HG03520 (cell line): ENCODE data around the gene FRA10AC1.
A peak's percentile ranks its signal among the peaks of the same experiment; 100 is the strongest.
"Not testable (repeated sequence)": the region's sequence is repeated elsewhere in the genome, so short reads cannot be mapped to it uniquely, and the experiment has no call there.

Source experiments
- ATAC-seq: cut with Tn5 transposase; IDR thresholded peaks from one replicate; pipeline ENCODE4 v1.9.1; 2021; ENCODE audit warnings: mild to moderate bottlenecking, moderate library complexity; ENCODE audit not compliant: unreplicated experiment

FRA10AC1 gene

GRCh38 chr10:93703841-93704240, 1.4 kb upstream of the FRA10AC1 start:
- ATAC-seq, result no peak

DNA sequence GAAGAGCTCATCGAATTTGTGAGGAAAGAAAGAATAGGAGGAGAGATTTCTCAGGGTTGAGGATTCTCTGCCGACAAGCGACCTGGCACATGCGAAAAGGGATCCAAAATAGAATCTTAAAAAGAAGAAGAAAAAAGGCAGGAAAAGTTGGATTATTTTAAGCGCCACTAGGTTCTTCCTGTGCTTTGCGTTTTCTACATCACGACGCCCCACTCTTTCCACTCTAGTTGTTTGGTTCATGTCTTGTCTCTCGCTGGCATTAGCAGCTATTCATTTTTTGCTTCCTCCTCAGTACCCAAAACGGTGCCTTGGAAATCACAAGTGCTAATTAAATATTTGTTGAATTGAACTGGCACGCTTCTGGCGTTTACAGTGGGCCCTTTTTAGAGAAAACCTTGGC, 674 bp upstream of the FRA10AC1 start:
- no peak for ATAC-seq

- peak; percentile 28 for ATAC-seq
Measured at GRCh38 chr10:93701866-93702209, 554 bp downstream of the FRA10AC1 start.

- ATAC-seq, result no peak
Measured at GRCh38 chr10:93697207-93697606, 5.2 kb downstream of the FRA10AC1 start.

GRCh38 chr10:93696582-93696981, 5.8 kb downstream of the FRA10AC1 start:
- not testable (repeated sequence) for ATAC-seq

GRCh38 chr10:93695740-93696139, 6.7 kb downstream of the FRA10AC1 start:
- no peak for ATAC-seq

DNA sequence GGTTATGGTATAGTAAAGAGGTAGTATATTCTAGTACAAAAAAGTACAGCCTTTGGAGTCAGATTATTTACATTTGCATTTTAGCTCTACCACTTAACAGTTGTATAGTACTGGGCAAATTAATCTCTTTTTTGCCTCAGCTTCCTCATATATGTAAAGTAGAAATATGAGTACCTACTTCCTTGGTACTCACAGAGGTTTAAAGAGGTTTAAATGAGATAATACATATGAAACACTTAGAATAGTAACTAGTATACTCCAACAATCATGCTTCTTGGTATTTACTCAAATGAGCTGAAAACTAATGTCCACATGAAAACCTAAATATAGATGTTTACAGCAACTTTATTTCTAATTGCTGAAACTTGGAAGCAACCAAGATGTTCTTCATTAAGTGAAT, 14.7 kb downstream of the FRA10AC1 start:
- no peak for ATAC-seq

DNA sequence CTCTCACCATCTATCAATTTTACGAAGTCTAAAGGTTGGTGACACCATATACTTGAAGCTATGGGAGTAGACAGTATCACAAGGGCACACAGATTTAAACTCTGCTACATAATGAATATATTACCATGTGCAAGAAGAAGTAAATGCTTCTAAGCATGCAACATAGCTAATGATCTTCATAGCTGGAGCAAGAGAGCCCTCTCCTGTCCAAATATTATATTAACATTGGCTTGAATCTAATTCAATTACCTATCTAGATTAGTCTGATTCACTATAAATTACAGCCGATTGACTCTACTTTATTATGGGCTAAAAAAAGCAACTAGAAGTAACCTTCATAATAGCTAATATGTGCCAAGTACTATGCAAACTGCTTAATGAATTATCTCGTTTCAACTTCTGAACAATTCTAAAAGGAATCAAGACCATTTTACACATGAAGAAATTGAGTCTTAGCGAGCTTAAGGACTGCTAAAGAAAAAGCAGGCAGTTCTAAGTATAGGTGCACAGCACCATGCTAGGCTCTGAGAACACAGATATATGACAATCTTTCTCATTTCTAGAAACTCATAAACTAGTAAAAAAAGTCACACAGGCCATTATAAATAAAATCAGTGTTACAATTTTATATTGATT, 21.9 kb downstream of the FRA10AC1 start:
- no peak for ATAC-seq

DNA sequence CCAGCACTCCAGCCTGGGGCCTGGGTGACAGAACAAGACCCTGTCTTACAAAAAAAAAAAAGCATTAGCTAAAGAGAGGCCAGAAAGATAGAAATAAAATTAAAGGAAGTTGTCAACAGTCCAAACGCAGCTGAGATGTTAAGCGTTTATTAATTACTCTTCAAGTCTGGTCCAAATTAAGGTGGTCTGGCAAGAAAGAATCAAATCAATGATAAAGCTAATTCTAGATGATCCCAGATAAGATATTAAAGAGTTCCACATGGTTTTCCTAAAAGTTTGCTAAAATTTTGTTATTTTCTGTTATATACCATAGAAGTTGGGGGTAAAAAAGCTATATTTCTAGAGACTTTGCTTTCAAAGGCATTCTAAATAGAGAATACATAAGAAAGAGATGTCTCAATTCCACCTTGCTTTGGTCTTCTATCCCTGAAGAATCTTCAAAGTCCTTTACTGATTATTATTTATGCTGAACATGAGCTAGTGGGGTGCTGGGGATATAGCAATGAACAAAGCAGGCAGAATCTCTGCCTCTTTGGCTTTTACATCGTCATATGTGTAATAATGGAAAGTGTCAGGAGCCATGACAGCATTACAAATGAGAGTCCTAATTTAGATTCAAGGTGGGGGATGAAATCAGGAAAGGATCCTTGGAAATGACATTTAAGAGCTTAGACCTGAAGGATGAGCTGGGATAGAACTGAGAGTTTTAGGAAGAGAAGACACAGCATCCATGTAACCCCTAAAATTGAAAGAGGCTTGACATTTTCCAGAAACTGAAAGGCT, 23.4 kb downstream of the FRA10AC1 start:
- ATAC-seq, result no peak

DNA sequence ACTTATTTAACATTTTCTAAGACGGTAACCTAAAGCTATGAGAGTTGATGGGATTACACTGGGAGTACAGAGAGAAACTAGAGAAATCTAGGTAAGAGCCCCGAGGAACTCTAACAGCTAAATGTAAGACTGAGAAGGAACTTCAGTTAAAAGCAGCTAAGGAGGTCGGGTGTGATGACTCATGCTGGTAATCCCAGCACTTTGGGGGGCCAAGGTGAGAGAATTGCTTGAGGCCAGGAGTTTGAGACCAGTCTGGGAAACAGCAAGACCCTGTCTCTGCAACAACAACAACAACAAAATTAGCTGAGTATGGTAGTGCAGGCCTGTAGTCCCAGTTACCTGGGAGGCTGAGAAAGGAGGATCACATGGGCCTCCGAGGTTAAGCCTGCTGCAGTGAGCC, 24.0 kb downstream of the FRA10AC1 start:
- no peak for ATAC-seq

GRCh38 chr10:93673791-93674190, 28.6 kb downstream of the FRA10AC1 start:
- ATAC-seq, result no peak

DNA sequence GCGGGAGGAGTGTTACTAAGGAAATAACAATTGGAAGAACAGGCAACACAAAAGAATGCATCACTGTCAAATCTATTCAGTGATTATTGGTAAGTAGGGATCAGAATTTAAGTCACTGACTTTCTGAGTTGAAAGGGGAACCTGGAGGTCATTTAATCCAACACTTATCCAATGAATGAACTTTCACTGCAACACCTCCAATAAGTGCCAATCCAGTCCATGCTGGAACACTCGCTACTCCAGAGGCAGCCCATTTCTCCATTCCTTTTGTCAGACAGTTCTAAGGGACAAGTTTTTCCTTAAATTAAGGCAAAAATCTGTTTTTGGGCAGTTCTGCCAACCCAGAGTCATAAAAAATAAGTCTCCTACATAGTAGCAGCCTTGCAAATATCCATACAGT, 29.5 kb downstream of the FRA10AC1 start:
- ATAC-seq, result no peak

DNA sequence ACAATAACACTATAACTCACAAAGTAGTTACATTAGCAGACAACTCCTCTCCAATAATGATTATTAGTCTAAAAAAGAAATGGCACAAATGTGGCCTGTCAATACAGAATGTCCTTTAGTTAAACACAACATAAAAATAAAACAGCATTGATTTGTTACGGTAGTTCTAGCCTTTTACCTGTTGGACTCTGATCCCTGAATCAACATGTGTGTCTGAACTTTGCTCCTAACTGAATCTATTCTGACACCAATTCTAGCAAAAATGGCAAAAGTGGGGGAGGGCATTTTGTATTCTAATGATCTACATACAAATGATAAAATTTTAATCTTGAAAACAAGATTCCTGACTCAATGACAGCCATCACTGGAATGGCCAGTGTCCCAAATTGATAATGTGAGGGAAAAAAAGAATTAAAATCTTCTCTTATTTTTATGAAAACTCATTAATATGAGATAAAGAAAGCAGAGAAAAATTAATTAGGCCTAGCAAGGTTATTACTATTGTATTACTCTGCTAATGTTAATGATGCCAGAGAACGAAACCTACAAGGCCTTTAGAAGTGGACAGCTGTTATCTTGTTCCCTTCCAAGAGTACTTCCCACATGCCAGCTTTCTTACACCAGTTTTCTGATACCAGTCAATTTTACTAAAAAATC, 30.2 kb downstream of the FRA10AC1 start:
- ATAC-seq, result no peak

GRCh38 chr10:93671042-93671441, 31.4 kb downstream of the FRA10AC1 start:
- ATAC-seq, result no peak

GRCh38 chr10:93670372-93670771, 32.0 kb downstream of the FRA10AC1 start:
- no peak for ATAC-seq

- ATAC-seq, result no peak
Measured at GRCh38 chr10:93667795-93668194, 34.6 kb downstream of the FRA10AC1 start.

GRCh38 chr10:93666030-93666429, 36.4 kb downstream of the FRA10AC1 start:
- no peak for ATAC-seq

DNA sequence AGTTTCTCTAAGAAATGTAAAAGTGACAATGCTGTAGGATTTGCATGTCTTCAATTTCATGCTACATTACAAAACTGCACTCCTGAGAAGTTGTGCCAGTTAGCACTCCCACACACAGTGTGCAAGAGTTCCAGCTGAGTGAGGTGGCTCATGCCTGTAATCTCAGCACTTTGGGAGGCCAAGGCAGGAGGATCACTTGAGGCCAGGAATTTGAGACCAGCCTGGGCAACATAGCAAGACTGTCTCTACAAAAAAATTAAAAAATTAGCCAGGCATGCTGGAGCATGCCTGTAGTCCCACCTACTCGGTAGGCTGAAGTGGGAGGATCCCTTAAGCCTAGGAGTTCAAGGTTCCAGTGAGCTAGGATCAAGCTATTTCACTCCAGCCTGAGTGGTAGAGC, 44.6 kb downstream of the FRA10AC1 start:
- no peak for ATAC-seq

DNA sequence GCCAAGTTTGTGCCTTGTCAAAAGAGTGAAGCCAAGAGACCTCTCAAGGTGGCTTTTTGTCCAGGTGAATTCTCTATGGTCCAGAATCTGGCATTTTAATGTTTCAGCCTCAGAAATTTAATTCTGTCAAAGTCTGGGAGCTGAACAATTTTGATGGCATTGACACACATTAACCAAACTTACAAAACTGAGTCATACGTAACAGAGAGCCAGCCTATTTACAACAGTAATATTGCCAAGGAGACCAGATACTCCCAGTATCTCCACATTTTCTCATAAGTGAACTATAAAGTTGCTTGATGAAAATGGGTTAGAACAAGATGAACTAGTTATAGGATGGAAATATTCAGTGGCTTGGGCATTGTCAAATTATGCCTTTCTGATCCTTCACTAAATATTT, 46.2 kb downstream of the FRA10AC1 start:
- ATAC-seq, result no peak

- ATAC-seq, result no peak
Measured at GRCh38 chr10:93654201-93654600, 48.2 kb downstream of the FRA10AC1 start.

DNA sequence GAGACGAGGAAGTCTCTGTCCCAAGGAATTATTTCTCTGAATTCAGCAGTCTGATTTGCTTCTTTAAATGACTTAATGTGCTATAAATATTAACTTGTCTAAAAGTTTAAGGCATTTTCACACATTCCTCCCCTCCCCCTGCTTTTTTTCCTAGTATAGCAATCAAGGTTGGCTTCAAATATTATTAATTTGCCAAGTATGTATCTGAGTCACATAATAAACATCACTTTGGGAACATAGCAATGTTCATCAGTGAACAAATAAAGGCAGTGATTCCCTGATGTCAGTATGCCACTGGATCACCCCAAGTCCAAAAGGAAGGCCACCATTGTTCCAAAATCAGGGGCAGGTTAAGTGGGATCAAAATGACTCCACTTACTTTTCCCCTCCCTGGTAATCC, 49.5 kb downstream of the FRA10AC1 start:
- no peak for ATAC-seq

DNA sequence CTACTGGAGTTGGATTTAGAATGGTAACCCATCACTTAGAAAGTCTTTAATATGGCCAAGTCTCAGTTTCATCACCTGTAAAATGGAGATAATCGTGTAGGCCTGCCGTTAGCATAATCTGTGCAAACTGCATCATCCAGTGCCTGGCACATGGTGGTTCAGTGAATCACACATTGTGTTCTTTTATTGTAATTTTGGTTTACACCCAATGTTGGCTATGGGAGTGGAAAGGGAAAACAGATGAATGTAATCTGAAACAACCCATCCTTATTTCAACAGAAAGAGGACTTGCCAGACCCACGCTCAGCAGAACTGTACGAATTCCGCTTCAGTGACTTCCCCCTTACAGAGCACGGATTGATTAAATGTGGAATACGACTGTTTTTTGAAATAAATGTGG, 62.6 kb downstream of the FRA10AC1 start:
- no peak for ATAC-seq
